ENCODE measurements around the gene CSTPP1.

DNA sequence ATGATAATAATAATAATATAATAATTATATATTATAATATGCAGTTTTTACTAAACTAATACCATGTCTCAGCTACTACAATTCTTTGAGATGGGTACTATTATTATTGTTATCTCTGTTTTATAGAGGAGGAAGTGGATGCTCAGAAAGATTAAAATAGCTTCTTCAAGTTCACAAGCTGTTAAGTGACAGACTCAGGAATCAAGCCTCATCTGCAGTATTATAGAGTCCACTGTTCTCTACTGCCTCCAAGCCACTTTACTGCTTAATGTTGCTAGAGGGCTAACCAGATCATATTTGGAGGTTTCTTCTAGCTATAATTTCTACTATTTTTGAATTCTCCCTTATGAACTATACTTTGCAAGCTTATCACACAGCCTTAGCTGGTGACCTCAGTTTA lies 62.7 kb downstream of the CSTPP1 start:
- TF ChIP-seq, protein P1, sequence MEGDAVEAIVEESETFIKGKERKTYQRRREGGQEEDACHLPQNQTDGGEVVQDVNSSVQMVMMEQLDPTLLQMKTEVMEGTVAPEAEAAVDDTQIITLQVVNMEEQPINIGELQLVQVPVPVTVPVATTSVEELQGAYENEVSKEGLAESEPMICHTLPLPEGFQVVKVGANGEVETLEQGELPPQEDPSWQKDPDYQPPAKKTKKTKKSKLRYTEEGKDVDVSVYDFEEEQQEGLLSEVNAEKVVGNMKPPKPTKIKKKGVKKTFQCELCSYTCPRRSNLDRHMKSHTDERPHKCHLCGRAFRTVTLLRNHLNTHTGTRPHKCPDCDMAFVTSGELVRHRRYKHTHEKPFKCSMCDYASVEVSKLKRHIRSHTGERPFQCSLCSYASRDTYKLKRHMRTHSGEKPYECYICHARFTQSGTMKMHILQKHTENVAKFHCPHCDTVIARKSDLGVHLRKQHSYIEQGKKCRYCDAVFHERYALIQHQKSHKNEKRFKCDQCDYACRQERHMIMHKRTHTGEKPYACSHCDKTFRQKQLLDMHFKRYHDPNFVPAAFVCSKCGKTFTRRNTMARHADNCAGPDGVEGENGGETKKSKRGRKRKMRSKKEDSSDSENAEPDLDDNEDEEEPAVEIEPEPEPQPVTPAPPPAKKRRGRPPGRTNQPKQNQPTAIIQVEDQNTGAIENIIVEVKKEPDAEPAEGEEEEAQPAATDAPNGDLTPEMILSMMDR (IDR thresholded peaks at IDR 0.05) = no peak
- no peak for TF ChIP-seq EP300 (IDR thresholded peaks at IDR 0.05)

Measured in gastroesophageal sphincter (tissue), 3 donors.